HG03103 (cell line): ENCODE data around the gene NAV3.

Experiments
- ATAC-seq: cut with Tn5 transposase; IDR thresholded peaks from one replicate; pipeline ENCODE4 v1.9.1; 2021; ENCODE audit warnings: low read depth; ENCODE audit not compliant: unreplicated experiment

NAV3 gene

GRCh38 chr12:77837876-77838291 lies 7.2 kb downstream of the NAV3 start:
- no peak for ATAC-seq

GRCh38 chr12:77841521-77841920 lies 10.8 kb downstream of the NAV3 start:
- ATAC-seq: peak; percentile 52

GRCh38 chr12:77842430-77842829 lies 11.7 kb downstream of the NAV3 start:
- ATAC-seq: no peak

GRCh38 chr12:77845831-77846230 lies 15.1 kb downstream of the NAV3 start:
- ATAC-seq: no peak

GRCh38 chr12:77847060-77847541 lies 16.4 kb downstream of the NAV3 start:
- ATAC-seq: peak; percentile 99

GRCh38 chr12:77847680-77848431 lies 17.2 kb downstream of the NAV3 start:
- ATAC-seq: peak; percentile 25

GRCh38 chr12:77850129-77850528 lies 19.4 kb downstream of the NAV3 start:
- no peak for ATAC-seq

- ATAC-seq: no peak
Observed at GRCh38 chr12:77850698-77851097, 20.0 kb downstream of the NAV3 start.

GRCh38 chr12:77855548-77855947 lies 24.9 kb downstream of the NAV3 start:
- ATAC-seq: no peak

GRCh38 chr12:77861317-77861716 lies 30.6 kb downstream of the NAV3 start:
- no peak for ATAC-seq

- ATAC-seq: no peak
Observed at GRCh38 chr12:77865178-77865577, 34.5 kb downstream of the NAV3 start.

- ATAC-seq: no peak
Observed at GRCh38 chr12:77878901-77879300, 48.2 kb downstream of the NAV3 start.

- peak; percentile 55 for ATAC-seq
Observed at GRCh38 chr12:77882709-77883108, 52.0 kb downstream of the NAV3 start.

- ATAC-seq: no peak
Observed at GRCh38 chr12:77888611-77889010, 57.9 kb downstream of the NAV3 start.

- ATAC-seq: no peak
Observed at GRCh38 chr12:77891518-77892147, 60.9 kb downstream of the NAV3 start.

GRCh38 chr12:77893918-77894317 lies 63.2 kb downstream of the NAV3 start:
- no peak for ATAC-seq

- no peak for ATAC-seq
Observed at GRCh38 chr12:77894556-77894955, 63.9 kb downstream of the NAV3 start.

GRCh38 chr12:77895699-77896098 lies 65.0 kb downstream of the NAV3 start:
- no peak for ATAC-seq

GRCh38 chr12:77907936-77908335 lies 77.2 kb downstream of the NAV3 start:
- ATAC-seq: no peak

- ATAC-seq: no peak
Observed at GRCh38 chr12:77914081-77914488, 83.4 kb downstream of the NAV3 start.

GRCh38 chr12:77915071-77915600 lies 84.4 kb downstream of the NAV3 start:
- no peak for ATAC-seq

- ATAC-seq: no peak
Observed at GRCh38 chr12:77916276-77916675, 85.6 kb downstream of the NAV3 start.
